Measurements from ENCODE around the gene TACC2. TPM values are rescaled to one million over a fixed set of nuclear protein-coding genes. Genes with fewer than 3 reads are reported as not detected.

Gene TACC2
- total and polyA plus RNA-seq, 2 donors (not counting 3 experiments of a cell fraction or from before 2014, with no cell fraction given) = 14.4 to 46.2 TPM

- no peaks in the 10 kb centered on the region for H4K20me1 ChIP-seq (replicated peaks; ENCODE audit: control insufficient read depth, extremely low read depth, insufficient read depth, low read length)
- no peak overlapping the region for H3K27ac ChIP-seq (ENCODE audit: insufficient read depth, low read depth, low read length)
- ChIA-PET POLR2A (no interaction called here), CTCF (interaction anchor here (1.2 to 1.8 kb wide), 2 partner anchors 31 kb away, joined by 3 to 7 read pairs; no protein-coding TSS in a partner anchor)
- TF ChIP-seq POLR2A (IDR thresholded peaks at IDR 0.05; ENCODE audit: low read depth, low read length) (no peak), MYC (IDR thresholded peaks at IDR 0.05; ENCODE audit: low read depth, low read length) (no peak), JUN (IDR thresholded peaks at IDR 0.05; ENCODE audit: borderline replicate concordance, insufficient read depth, insufficient read length, low read depth) (no peak), MAX (IDR thresholded peaks at IDR 0.05; ENCODE audit: insufficient read depth, insufficient read length) (no peak), GATA2 (IDR thresholded peaks at IDR 0.05; ENCODE audit: insufficient read depth, insufficient read length, low read depth, low read length) (no peak), POLR2AphosphoS5 (IDR thresholded peaks at IDR 0.05; ENCODE audit: insufficient read depth, low read depth, low read length) (no peak), CTCF (IDR thresholded peaks at IDR 0.05; ENCODE audit: extremely low read depth in 1 of 2, insufficient read depth in 1 of 2, low read depth in 1 of 2, low read length in 2 of 2) (no peak), EZH2 (IDR thresholded peaks at IDR 0.05; ENCODE audit: borderline replicate concordance, low read depth, low read length, severe bottlenecking) (no peak), FOS (IDR thresholded peaks at IDR 0.05; ENCODE audit: borderline replicate concordance, insufficient read depth, low read length) (no peak)
- H3K36me3 ChIP-seq (ENCODE audit: control insufficient read depth in 2 of 2, extremely low read depth in 1 of 2, insufficient read depth in 2 of 2, low read length in 2 of 2) = no peaks in the 10 kb centered on the region
- FAIRE-seq (no peak), DNase-seq (ENCODE audit: low read depth, low spot score) (no peak)
- H3K9ac ChIP-seq (replicated peaks; ENCODE audit: extremely low read depth, insufficient read depth, low read length) = no peak overlapping the region
- peaks cover 0 to 5% of the 10 kb centered on the region in 2 experiments for H3K27me3 ChIP-seq (ENCODE audit: control insufficient read depth in 2 of 2, insufficient read depth in 2 of 2, low read length in 2 of 2)
- dilution Hi-C loops (cut with MboI; ENCODE audit: extremely low pct_ligation_motif_present, low sequenced_read_pairs) = no loop called here
- no peak overlapping the region for H3K4me3 ChIP-seq (replicated peaks in 1 of 3; ENCODE audit: insufficient read depth in 1 of 3, low read depth in 1 of 3, low read length in 3 of 3)
- H3K4me2 ChIP-seq (ENCODE audit: insufficient read depth, low read length) = no peak overlapping the region
- H3K9me3 ChIP-seq (replicated peaks; ENCODE audit: control insufficient read depth, insufficient read depth, low read length) = no peaks in the 10 kb centered on the region
- intact Hi-C loops (cut with micrococcal nuclease) = no loop called here
- H3K4me1 ChIP-seq (ENCODE audit: control insufficient read depth, extremely low read depth, insufficient read depth, low read length) = no peaks in the 10 kb centered on the region
- H3K9me1 ChIP-seq (replicated peaks; ENCODE audit: control insufficient read depth, extremely low read depth, insufficient read depth, low read length) = no peaks in the 10 kb centered on the region
- BruUV-seq (replicated peaks) = no TSS peak
- no peak overlapping the region for H2AFZ ChIP-seq (ENCODE audit: low read depth, low read length)
- no peaks in the 10 kb centered on the region for H3K79me2 ChIP-seq (ENCODE audit: control insufficient read depth, insufficient read depth, low read length)
These were observed 96.5 kb downstream of the TACC2 start for GRCh38 chr10:122085423-122085911.
